Fibroblast of skin of abdomen (primary cell): Measurements from ENCODE around the gene HDGFL2.
"Not testable (repeated sequence)": the region's sequence is repeated elsewhere in the genome, so short reads cannot be mapped to it uniquely, and the experiment has no call there.

Source experiments
- DNase-seq: peaks from one replicate; pipeline ENCODE4 v3.0.0-alpha.2; 2013

Gene HDGFL2

GRCh38 chr19:4536798-4537197 is 64.7 kb downstream of the HDGFL2 start:
- no peak for DNase-seq

- DNase-seq, result no peak
Measured at GRCh38 chr19:4537953-4538600, 66.0 kb downstream of the HDGFL2 start.

GRCh38 chr19:4538601-4538954 is 66.5 kb downstream of the HDGFL2 start:
- DNase-seq, result no peak

- DNase-seq, result no peak
Measured at GRCh38 chr19:4539169-4539692, 67.1 kb downstream of the HDGFL2 start.

GRCh38 chr19:4539693-4540581 is 67.8 kb downstream of the HDGFL2 start, which contains the start of gene LRG1:
LRG1 (minus strand) TSS chr19:4540036; CDS start chr19:4540013, 23 bp downstream.
- no peak for DNase-seq

- DNase-seq, result no peak
Measured at GRCh38 chr19:4541114-4541805, 69.2 kb downstream of the HDGFL2 start.

- DNase-seq, result not testable (repeated sequence)
Measured at GRCh38 chr19:4541806-4542145, 69.7 kb downstream of the HDGFL2 start.

- DNase-seq, result no peak
Measured at GRCh38 chr19:4542896-4543841, 71.1 kb downstream of the HDGFL2 start.

GRCh38 chr19:4543842-4544647 is 71.9 kb downstream of the HDGFL2 start:
- no peak for DNase-seq

- DNase-seq, result no peak
Measured at GRCh38 chr19:4547303-4548237, 75.5 kb downstream of the HDGFL2 start.

- no peak for DNase-seq
Measured at GRCh38 chr19:4548238-4548584, 76.1 kb downstream of the HDGFL2 start.

GRCh38 chr19:4550018-4550417 is 77.9 kb downstream of the HDGFL2 start:
- no peak for DNase-seq

- DNase-seq, result no peak
Measured at GRCh38 chr19:4550479-4551050, 78.5 kb downstream of the HDGFL2 start.
